ENCODE measurements around the gene SLC16A3. TPM values are rescaled to one million over a fixed set of nuclear protein-coding genes. Genes with fewer than 3 reads are reported as not detected.

The SLC16A3 gene
- total and polyA plus RNA-seq, 9 of the 15 experiments (the other 6 are each of a cell fraction or from before 2014, with no cell fraction given): 0.11 to 5.4 (median 1.2) TPM; not detected in 2

- TF ChIP-seq ZNF175 (CRISPR knock-in tag; IDR thresholded peaks at IDR 0.05; ENCODE audit: low read depth): no peak
- no peak for TF ChIP-seq ZNF431 (CRISPR knock-in tag; IDR thresholded peaks at IDR 0.05)
- TF ChIP-seq TRIM25 (IDR thresholded peaks at IDR 0.05; ENCODE audit: borderline replicate concordance): no peak
- TF ChIP-seq KLF13 (tag; IDR thresholded peaks at IDR 0.05; ENCODE audit: borderline replicate concordance, low read depth): no peak
- no peak for TF ChIP-seq ZNF224 (CRISPR knock-in tag; IDR thresholded peaks at IDR 0.05)
- TF ChIP-seq ZNF124 (CRISPR knock-in tag; IDR thresholded peaks at IDR 0.05): no peak
- TF ChIP-seq, protein P1, sequence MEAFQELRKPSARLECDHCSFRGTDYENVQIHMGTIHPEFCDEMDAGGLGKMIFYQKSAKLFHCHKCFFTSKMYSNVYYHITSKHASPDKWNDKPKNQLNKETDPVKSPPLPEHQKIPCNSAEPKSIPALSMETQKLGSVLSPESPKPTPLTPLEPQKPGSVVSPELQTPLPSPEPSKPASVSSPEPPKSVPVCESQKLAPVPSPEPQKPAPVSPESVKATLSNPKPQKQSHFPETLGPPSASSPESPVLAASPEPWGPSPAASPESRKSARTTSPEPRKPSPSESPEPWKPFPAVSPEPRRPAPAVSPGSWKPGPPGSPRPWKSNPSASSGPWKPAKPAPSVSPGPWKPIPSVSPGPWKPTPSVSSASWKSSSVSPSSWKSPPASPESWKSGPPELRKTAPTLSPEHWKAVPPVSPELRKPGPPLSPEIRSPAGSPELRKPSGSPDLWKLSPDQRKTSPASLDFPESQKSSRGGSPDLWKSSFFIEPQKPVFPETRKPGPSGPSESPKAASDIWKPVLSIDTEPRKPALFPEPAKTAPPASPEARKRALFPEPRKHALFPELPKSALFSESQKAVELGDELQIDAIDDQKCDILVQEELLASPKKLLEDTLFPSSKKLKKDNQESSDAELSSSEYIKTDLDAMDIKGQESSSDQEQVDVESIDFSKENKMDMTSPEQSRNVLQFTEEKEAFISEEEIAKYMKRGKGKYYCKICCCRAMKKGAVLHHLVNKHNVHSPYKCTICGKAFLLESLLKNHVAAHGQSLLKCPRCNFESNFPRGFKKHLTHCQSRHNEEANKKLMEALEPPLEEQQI (IDR thresholded peaks at IDR 0.05): no peak
- TF ChIP-seq, protein P2, sequence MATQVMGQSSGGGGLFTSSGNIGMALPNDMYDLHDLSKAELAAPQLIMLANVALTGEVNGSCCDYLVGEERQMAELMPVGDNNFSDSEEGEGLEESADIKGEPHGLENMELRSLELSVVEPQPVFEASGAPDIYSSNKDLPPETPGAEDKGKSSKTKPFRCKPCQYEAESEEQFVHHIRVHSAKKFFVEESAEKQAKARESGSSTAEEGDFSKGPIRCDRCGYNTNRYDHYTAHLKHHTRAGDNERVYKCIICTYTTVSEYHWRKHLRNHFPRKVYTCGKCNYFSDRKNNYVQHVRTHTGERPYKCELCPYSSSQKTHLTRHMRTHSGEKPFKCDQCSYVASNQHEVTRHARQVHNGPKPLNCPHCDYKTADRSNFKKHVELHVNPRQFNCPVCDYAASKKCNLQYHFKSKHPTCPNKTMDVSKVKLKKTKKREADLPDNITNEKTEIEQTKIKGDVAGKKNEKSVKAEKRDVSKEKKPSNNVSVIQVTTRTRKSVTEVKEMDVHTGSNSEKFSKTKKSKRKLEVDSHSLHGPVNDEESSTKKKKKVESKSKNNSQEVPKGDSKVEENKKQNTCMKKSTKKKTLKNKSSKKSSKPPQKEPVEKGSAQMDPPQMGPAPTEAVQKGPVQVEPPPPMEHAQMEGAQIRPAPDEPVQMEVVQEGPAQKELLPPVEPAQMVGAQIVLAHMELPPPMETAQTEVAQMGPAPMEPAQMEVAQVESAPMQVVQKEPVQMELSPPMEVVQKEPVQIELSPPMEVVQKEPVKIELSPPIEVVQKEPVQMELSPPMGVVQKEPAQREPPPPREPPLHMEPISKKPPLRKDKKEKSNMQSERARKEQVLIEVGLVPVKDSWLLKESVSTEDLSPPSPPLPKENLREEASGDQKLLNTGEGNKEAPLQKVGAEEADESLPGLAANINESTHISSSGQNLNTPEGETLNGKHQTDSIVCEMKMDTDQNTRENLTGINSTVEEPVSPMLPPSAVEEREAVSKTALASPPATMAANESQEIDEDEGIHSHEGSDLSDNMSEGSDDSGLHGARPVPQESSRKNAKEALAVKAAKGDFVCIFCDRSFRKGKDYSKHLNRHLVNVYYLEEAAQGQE (IDR thresholded peaks at IDR 0.05; ENCODE audit: borderline replicate concordance): no peak
- TF ChIP-seq, protein P2 (CRISPR knock-in tag; IDR thresholded peaks at IDR 0.05; ENCODE audit: low read depth): no peak
- TF ChIP-seq ZC3H4 (CRISPR knock-in tag; IDR thresholded peaks at IDR 0.05; ENCODE audit: borderline replicate concordance): no peak
- no peak for TF ChIP-seq FOS (IDR thresholded peaks at IDR 0.05; ENCODE audit: extremely low read depth, insufficient read length)
- no peak for TF ChIP-seq MAFF (IDR thresholded peaks at IDR 0.05; ENCODE audit: low read length)
- TF ChIP-seq ZNF41 (CRISPR knock-in tag; conservative IDR thresholded peaks at IDR 0.05): no peak
- no peak for TF ChIP-seq ZKSCAN1 (IDR thresholded peaks at IDR 0.05; ENCODE audit: low read depth, low read length)
- TF ChIP-seq TFAM (CRISPR knock-in tag; conservative IDR thresholded peaks at IDR 0.05): no peak
Measured at GRCh38 chr17:82272495-82273326, 43.9 kb downstream of the SLC16A3 start (continued).
